HCT116 (cell line): ENCODE data around the gene CCDC91. TPM values are rescaled to one million over a fixed set of nuclear protein-coding genes. Genes with fewer than 3 reads are reported as not detected.

Source experiments
- ATAC-seq: fragments of 200-7000 bp; cut with Tn5 transposase; 2 replicates; pipeline ENCODE4 v1.9.1; 2020; ENCODE audit warnings: mild to moderate bottlenecking, moderate library complexity
- BruUV-seq: library from RNA; stranded (reverse); fragments of 400-500 nt; replicated peaks from 2 replicates; lab custom pipeline; 2021; lab: Mats Ljungman, UMichigan
- CTCF ChIA-PET: fragments of 300-600 bp; sonication (Branson Sonifier 250); formaldehyde crosslinking; loops from one replicate; lab custom pipeline; 2021; ENCODE audit warnings: antibody characterized with exemption; lab: Charles Lee
- POLR2A ChIA-PET: fragments of 300-600, 350-600 bp; sonication (Branson Sonifier 250); formaldehyde crosslinking; loops from one replicate; lab custom pipeline; 2021; ENCODE audit warnings: antibody characterized with exemption; lab: Charles Lee
- RAD21 ChIA-PET, 2 experiments: fragments of 300-600 bp; sonication (Branson Sonifier 250); formaldehyde crosslinking; loops; one replicate each; lab custom pipeline; 2023; ENCODE audit warnings: low total read pairs in 2 of 2; ENCODE audit not compliant: uncharacterized antibody in 2 of 2, unreplicated experiment in 2 of 2, low non-redundant PET in 1 of 2; lab: Charles Lee
- DNase-seq: peaks from one replicate; pipeline ENCODE4 v3.0.0-alpha.2; 2010; ENCODE audit warnings: low read depth, low spot score
- H2AFZ ChIP-seq: fragments of 200-600 bp; shearing (Covaris generic), sonication (generic); 2 replicates; pipeline ENCODE4 v1.6.1; 2017; ENCODE audit warnings: low read depth, mixed run types, mixed read lengths, antibody characterized with exemption, low read length; ENCODE audit not compliant: poor library complexity, severe bottlenecking
- H3K27ac ChIP-seq: 2 replicates; pipeline ENCODE4 v1.5.1; 2012; ENCODE audit warnings: low read depth, low read length
- H3K27me3 ChIP-seq: fragments of 200-600 bp; sonication (generic); 2 replicates; pipeline ENCODE4 v1.6.1; 2016; ENCODE audit warnings: mixed run types, low read length, mixed read lengths; ENCODE audit not compliant: insufficient read depth
- H3K36me3 ChIP-seq, 2 experiments: fragments of 200-500 bp in 1 of 2; fragments of 200-600 bp in 1 of 2; sonication (Bioruptor generic) in 1 of 2; sonication (generic) in 1 of 2; 2 replicates each; pipeline versions ENCODE4 v1.5.1 to v1.6.1; 2014 to 2016; ENCODE audit warnings: low read length in 2 of 2, inconsistent platforms in 1 of 2, mixed read lengths in 1 of 2, mixed run types in 1 of 2; ENCODE audit not compliant: insufficient read depth in 2 of 2, control insufficient read depth in 1 of 2
- H3K4me1 ChIP-seq, 2 experiments: fragments of 200-600 bp in 1 of 2; sonication (generic) in 1 of 2; 2 replicates each; pipeline versions ENCODE4 v1.5.1 to v1.6.1; 2012 to 2017; ENCODE audit warnings: low read length in 2 of 2, inconsistent platforms in 1 of 2, mild to moderate bottlenecking in 1 of 2, mixed read lengths in 1 of 2, mixed run types in 1 of 2, moderate library complexity in 1 of 2; ENCODE audit not compliant: insufficient read depth in 2 of 2, control insufficient read depth in 1 of 2
- H3K4me2 ChIP-seq: fragments of 200-600 bp; sonication (generic); 2 replicates; pipeline ENCODE4 v1.6.1; 2017; ENCODE audit warnings: mixed run types, low read length, mixed read lengths
- H3K4me3 ChIP-seq, 2 experiments: fragments of 200-600 bp in 1 of 2; sonication (generic) in 1 of 2; replicated peaks in 1 of 2; 2 replicates each; pipeline ENCODE4 v1.5.1; 2011 to 2016; ENCODE audit warnings: low read length in 2 of 2, control low read depth in 1 of 2, low read depth in 1 of 2, mild to moderate bottlenecking in 1 of 2, mixed read lengths in 1 of 2, mixed run types in 1 of 2
- H3K79me2 ChIP-seq: fragments of 200-600 bp; sonication (generic); 2 replicates; pipeline ENCODE4 v1.6.1; 2017; ENCODE audit warnings: mild to moderate bottlenecking, mixed run types, low read length, moderate library complexity, mixed read lengths; ENCODE audit not compliant: insufficient read depth
- H3K9ac ChIP-seq: fragments of 200-600 bp; sonication (generic); 2 replicates; pipeline ENCODE4 v1.6.1; 2016; ENCODE audit warnings: low read length, mixed read lengths
- H3K9me2 ChIP-seq: fragments of 200-600 bp; sonication (generic), shearing (Covaris generic); 2 replicates; pipeline ENCODE4 v1.6.1; 2017; ENCODE audit warnings: mixed run types, mild to moderate bottlenecking, moderate library complexity; ENCODE audit not compliant: insufficient read depth
- H3K9me3 ChIP-seq, 2 experiments: fragments of 200-500 bp in 1 of 2; fragments of 200-600 bp in 1 of 2; sonication (Bioruptor generic) in 1 of 2; sonication (generic) in 1 of 2; 2 replicates each; pipeline ENCODE4 v1.6.1; 2014 to 2017; ENCODE audit warnings: low read length in 2 of 2, mixed read lengths in 2 of 2, inconsistent platforms in 1 of 2, low read depth in 1 of 2, mild to moderate bottlenecking in 1 of 2, mixed run types in 1 of 2, moderate library complexity in 1 of 2; ENCODE audit not compliant: control insufficient read depth in 1 of 2, insufficient read depth in 1 of 2
- H4K20me1 ChIP-seq: fragments of 200-600 bp; sonication (generic), shearing (Covaris generic); 2 replicates; pipeline ENCODE4 v1.6.1; 2017; ENCODE audit warnings: mixed run types, mild to moderate bottlenecking, moderate library complexity; ENCODE audit not compliant: insufficient read depth
- ATF3 ChIP-seq: IDR thresholded peaks from 2 replicates; pipeline ENCODE4 v1.6.1; 2012
- CEBPB ChIP-seq: IDR thresholded peaks from 2 replicates; pipeline ENCODE4 v1.6.1; 2012; ENCODE audit warnings: low read depth
- CTCF ChIP-seq, 3 experiments: fragments of 200-600 bp in 1 of 3; sonication (generic) in 1 of 3; IDR thresholded peaks in 2 of 3; conservative IDR thresholded peaks in 1 of 3; 2 replicates each; pipeline ENCODE4 v1.5.1; 2012 to 2017; ENCODE audit warnings: low read depth in 2 of 3, low read length in 2 of 3, antibody characterized with exemption in 1 of 3, borderline replicate concordance in 1 of 3, control low read depth in 1 of 3, mild to moderate bottlenecking in 1 of 3, mixed read lengths in 1 of 3, mixed run types in 1 of 3, moderate library complexity in 1 of 3; ENCODE audit not compliant: insufficient read depth in 1 of 3
- EZH2 ChIP-seq: fragments of 200-600 bp; sonication (generic); IDR thresholded peaks from 2 replicates; pipeline ENCODE4 v1.6.1; 2017; ENCODE audit warnings: antibody characterized with exemption, mixed run types
- FOSL1 ChIP-seq: IDR thresholded peaks from 2 replicates; pipeline ENCODE4 v1.6.1; 2012; ENCODE audit warnings: low read depth
- MAX ChIP-seq: IDR thresholded peaks from 2 replicates; pipeline ENCODE4 v1.6.1; 2012
- POLR2A ChIP-seq: IDR thresholded peaks from 2 replicates; pipeline ENCODE4 v1.7.0; 2011; ENCODE audit warnings: borderline replicate concordance; ENCODE audit not compliant: insufficient read depth, insufficient read length; ENCODE audit errors: extremely low read depth
- POLR2AphosphoS5 ChIP-seq: IDR thresholded peaks from 2 replicates; pipeline ENCODE4 v1.6.1; 2011; ENCODE audit warnings: mild to moderate bottlenecking, low read depth, low read length, moderate library complexity
- REST ChIP-seq: IDR thresholded peaks from 2 replicates; pipeline ENCODE4 v1.6.1; 2012; ENCODE audit warnings: low read depth
- SIN3A ChIP-seq: IDR thresholded peaks from 2 replicates; pipeline ENCODE4 v1.6.1; 2012; ENCODE audit warnings: low read depth
- SP1 ChIP-seq: IDR thresholded peaks from 2 replicates; pipeline ENCODE4 v1.6.1; 2012; ENCODE audit warnings: low read depth
- ZBTB33 ChIP-seq: IDR thresholded peaks from 2 replicates; pipeline ENCODE4 v1.6.1; 2011; ENCODE audit warnings: mild to moderate bottlenecking, low read length, moderate library complexity; ENCODE audit not compliant: insufficient replicate concordance; ENCODE audit errors: extremely low read depth
- ZFX ChIP-seq: fragments of 450-650 bp; IDR thresholded peaks from 2 replicates; pipeline ENCODE4 v1.6.1; 2017
- ZNF274 ChIP-seq: fragments of 200-500 bp; sonication (Bioruptor generic); IDR thresholded peaks from 2 replicates; pipeline ENCODE4 v1.6.1; 2014; ENCODE audit warnings: mild to moderate bottlenecking, low read depth, low read length, inconsistent platforms
- intact Hi-C: fragments of 100-400 bp; cut with micrococcal nuclease; formaldehyde crosslinking; loops from 2 replicates; pipeline ENCODE4 v1.10.0; 2022
- total RNA-seq: library from RNA; stranded (reverse); gene quantifications from one replicate; pipeline ENCODE4 v1.2.1, GENCODE V29; 2021; ENCODE audit not compliant: unreplicated experiment

CCDC91 gene
- total RNA-seq, 1 experiment from 2014 or later: 18.1 TPM

GRCh38 chr12:28242129-28242495 lies 51.9 kb downstream of the CCDC91 start:
- Histone ChIP-seq H3K36me3 (no peaks in the 10 kb centered on the region), H3K4me1 (no peaks in the 10 kb centered on the region), H3K9me2 (no peaks in the 10 kb centered on the region), H3K9ac (no peak overlapping the region), H3K9me3 (no peaks in the 10 kb centered on the region), H3K27ac (no peak overlapping the region), H2AFZ (no peak overlapping the region), H3K4me2 (no peak overlapping the region), H3K27me3 (no peaks in the 10 kb centered on the region), H4K20me1 (no peaks in the 10 kb centered on the region), H3K79me2 (no peaks in the 10 kb centered on the region), H3K4me3 (no peak overlapping the region)
- ATAC-seq: no peak
- no peak for DNase-seq
- intact Hi-C loops: no loop called here
- POLR2A ChIA-PET: no interaction called here
- CTCF ChIA-PET: no interaction called here
- BruUV-seq: no TSS peak
- TF ChIP-seq MAX (no peak), ZBTB33 (no peak), EZH2 (no peak), ZFX (no peak), SP1 (no peak), ATF3 (no peak), REST (no peak), POLR2A (no peak), FOSL1 (no peak), ZNF274 (no peak), SIN3A (no peak), CTCF (IDR thresholded peaks at IDR 0.05 in 2 of 3, conservative IDR thresholded peaks at IDR 0.05 in 1 of 3; ENCODE audit: borderline replicate concordance in 1 of 3, insufficient read depth in 1 of 3, low read depth in 2 of 3, low read length in 2 of 3) (no peak), POLR2AphosphoS5 (no peak), CEBPB (no peak)
- RAD21 ChIA-PET: no interaction called here
